AG04449 (cell line): ENCODE results near the gene SMARCA2.

Source experiments
- CTCF ChIA-PET: fragments of 350-600 bp; formaldehyde crosslinking; extraction: SDS; loops from one replicate; lab custom pipeline; 2021; ENCODE audit warnings: antibody characterized with exemption; lab: Yijun Ruan, JAX
- POLR2A ChIA-PET: fragments of 400-600, 350-600 bp; formaldehyde crosslinking; extraction: SDS; loops from one replicate; lab custom pipeline; 2020; ENCODE audit warnings: antibody characterized with exemption, inconsistent platforms; lab: Yijun Ruan, JAX
- DNase-seq: peaks from one replicate; pipeline ENCODE4 v3.0.0-alpha.2; 2010; ENCODE audit warnings: low read depth, low spot score
- H3K4me3 ChIP-seq: 2 replicates; pipeline ENCODE4 v1.5.1; 2011; ENCODE audit warnings: low read depth, mild to moderate bottlenecking, control low read depth, low read length
- TF ChIP-seq, protein P1 (sequence below): IDR thresholded peaks from one replicate; pipeline ENCODE4 v1.5.1; 2011; ENCODE audit warnings: mild to moderate bottlenecking, moderate library complexity, low read length, control low read depth, inconsistent platforms; ENCODE audit not compliant: insufficient read depth; ENCODE audit errors: missing control alignments

The SMARCA2 gene

DNA sequence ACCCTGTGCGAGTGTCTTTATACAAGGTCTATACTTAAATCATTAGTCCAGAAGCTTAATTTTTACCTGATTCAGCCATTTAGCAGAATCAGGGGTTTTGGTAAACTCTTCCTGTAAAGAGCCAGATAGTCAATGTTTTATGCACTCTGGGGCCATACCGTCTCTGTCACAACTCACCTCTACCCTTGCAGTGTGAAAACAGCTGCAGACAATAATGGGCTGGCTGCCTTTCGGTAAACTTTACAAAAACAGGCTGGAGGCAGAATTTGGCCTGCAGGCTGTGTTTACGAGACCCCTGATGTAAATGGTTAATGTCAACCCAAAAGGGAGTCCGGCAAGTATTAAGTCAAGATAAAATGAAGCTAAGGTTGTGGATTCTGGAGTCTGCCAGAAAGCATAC is 32.8 kb downstream of the SMARCA2 start:
- CTCF ChIA-PET, result interaction anchor here (1.1 kb wide), 2 partner anchors 14 to 39 kb away, joined by 3 to 5 read pairs; no protein-coding TSS in a partner anchor
- TF ChIP-seq, protein P1, sequence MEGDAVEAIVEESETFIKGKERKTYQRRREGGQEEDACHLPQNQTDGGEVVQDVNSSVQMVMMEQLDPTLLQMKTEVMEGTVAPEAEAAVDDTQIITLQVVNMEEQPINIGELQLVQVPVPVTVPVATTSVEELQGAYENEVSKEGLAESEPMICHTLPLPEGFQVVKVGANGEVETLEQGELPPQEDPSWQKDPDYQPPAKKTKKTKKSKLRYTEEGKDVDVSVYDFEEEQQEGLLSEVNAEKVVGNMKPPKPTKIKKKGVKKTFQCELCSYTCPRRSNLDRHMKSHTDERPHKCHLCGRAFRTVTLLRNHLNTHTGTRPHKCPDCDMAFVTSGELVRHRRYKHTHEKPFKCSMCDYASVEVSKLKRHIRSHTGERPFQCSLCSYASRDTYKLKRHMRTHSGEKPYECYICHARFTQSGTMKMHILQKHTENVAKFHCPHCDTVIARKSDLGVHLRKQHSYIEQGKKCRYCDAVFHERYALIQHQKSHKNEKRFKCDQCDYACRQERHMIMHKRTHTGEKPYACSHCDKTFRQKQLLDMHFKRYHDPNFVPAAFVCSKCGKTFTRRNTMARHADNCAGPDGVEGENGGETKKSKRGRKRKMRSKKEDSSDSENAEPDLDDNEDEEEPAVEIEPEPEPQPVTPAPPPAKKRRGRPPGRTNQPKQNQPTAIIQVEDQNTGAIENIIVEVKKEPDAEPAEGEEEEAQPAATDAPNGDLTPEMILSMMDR, result no peak
- POLR2A ChIA-PET, result no interaction called here
- no peak overlapping the region for H3K4me3 ChIP-seq
- no peak for DNase-seq

DNA sequence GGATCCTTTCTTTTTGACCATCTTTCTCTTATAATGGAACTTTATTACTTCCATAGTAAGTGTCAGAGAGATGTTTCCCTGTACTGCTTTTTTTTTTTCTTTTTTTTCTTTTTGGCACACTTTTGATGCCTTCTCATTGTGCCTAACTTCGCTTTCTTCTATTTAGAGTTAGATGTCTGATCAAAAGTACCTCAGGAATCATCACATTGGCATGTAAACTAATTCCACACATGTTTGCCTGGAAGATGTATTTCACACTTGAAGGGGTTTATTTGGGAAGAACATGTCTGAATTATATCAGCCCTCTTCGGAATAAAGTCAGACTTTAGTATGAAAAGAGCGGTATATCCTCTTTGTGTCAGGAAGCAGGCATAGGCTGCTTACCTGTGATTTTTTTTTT is 35.1 kb downstream of the SMARCA2 start:
- ChIA-PET POLR2A (no interaction called here), CTCF (no interaction called here)
- no peak for DNase-seq
- TF ChIP-seq, protein P1, result no peak
- H3K4me3 ChIP-seq, result no peak overlapping the region

DNA sequence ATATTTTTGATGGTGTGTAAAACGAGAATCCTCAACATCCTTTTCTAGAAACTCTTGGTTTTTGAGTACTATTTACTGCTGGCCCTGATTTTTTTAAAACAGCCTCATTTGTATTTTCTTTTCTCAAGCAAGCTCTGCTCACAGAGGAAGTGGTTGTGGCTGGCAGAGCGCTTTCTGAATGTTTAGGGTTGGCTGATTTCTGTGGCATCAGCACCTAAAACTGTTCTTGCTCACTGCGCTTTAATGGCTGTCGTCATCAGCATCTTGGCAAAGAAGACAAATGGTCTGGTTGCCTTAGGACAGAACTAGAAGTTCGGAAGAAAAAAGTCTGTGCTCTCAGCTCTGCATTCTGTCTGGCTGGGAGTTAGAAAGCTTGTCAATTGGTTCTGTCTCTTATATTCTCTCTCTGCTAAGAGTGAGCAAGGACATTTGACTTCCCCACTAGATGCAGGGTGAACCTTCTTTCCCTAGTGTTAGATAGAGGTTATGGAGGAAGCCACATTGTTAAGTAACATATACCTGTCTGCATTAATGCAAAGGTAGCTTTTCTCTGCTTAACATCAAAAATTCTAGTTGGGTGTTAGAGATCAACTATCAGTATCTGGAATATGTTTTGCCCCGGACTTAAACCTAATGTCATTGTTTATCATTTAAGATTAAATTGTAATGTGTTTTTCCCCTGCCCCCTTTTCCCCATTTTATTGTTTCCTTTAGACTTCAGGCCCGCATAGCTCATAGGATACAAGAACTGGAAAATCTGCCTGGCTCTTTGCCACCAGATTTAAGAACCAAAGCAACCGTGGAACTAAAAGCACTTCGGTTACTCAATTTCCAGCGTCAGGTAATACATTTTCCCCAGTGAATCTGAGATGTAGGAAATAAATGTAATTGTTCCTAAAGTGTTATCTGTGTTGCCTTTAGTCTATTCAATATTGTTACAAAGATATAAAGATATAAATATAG is 39.0 kb downstream of the SMARCA2 start:
- TF ChIP-seq, protein P1, result no peak
- DNase-seq, result no peak
- H3K4me3 ChIP-seq, result no peak overlapping the region
- ChIA-PET CTCF (interaction anchor here (0.8 to 1.7 kb wide), 6 partner anchors 9 to 33 kb away, joined by 3 to 6 read pairs (median 4); no protein-coding TSS in a partner anchor), POLR2A (no interaction called here)

DNA sequence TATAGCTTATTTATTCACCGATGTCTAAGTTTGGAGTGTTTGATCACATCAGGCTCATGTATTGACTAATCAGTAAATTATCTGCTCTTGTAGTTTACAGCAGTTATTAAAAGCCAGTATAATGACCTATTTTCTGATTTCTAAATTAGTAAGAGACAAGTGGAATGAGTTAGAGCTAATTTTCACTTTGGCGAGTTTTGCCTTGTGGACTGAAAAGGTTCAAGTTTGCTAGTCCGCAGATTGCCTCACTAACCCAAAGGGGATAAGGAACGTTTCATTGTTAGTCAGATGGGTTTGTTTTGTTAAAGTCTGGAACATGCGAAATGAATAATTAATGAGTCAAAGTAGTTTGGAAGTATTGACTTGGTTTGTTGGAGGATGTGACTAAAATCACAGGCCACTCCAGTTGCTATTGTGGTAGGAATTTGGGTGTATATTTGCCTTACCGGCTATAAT is 40.1 kb downstream of the SMARCA2 start:
- ChIA-PET CTCF (interaction anchor here (1.2 to 1.7 kb wide), 2 partner anchors 25 to 32 kb away, joined by 3 to 6 read pairs; no protein-coding TSS in a partner anchor), POLR2A (no interaction called here)
- no peak for DNase-seq
- TF ChIP-seq, protein P1, result no peak
- H3K4me3 ChIP-seq, result no peak overlapping the region

DNA sequence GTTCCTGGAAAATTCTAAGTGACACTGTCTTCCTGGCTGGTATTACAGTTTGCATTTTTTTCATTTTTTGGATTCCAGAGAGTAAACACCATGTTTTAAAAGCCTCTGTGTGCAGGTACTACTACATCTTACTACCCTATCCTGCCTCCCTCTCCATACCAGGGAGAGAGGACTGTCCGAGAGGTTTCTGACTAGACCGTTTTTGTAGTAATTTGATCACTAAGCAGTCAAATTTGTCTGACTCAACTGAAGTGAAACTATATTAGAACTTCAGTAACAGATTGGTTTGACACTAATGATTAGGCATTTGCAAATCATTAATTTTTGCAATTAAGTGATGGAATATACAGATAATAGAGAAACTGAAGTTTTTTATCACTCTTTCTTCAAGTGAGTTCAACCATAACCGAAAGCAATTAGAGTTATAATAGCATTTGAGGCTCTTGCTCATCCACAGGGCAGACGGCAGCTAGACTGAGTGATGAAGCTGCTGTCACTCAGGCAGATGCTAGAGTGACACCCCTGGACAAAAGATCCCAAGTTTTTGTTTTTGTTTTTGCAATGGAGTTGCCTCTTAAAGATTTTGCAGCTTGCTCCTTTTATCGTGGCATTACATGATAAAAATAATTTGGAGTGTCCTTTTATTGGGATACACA is 44.3 kb downstream of the SMARCA2 start:
- ChIA-PET POLR2A (no interaction called here), CTCF (no interaction called here)
- DNase-seq, result no peak
- no peak overlapping the region for H3K4me3 ChIP-seq
- TF ChIP-seq, protein P1, result no peak

DNA sequence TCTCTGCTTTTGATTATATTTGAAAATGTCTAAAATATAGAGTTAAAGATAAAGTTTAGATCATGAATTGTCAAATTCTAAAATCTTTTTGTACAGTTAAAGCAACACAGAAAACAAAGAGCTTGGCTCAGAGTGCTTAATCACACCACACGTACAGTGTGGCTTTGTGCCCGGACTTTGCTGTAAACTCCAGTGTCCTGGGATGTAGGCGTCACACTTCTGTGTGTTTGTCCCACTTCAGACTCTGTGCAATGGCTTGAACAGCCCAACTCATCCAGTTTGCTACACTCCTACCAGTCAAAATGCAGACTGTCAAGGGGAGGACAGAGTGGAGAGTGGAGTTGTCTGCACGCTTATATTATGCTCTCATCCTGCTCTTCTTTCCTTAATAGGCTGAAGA is 45.3 kb downstream of the SMARCA2 start:
- no peak overlapping the region for H3K4me3 ChIP-seq
- ChIA-PET POLR2A (no interaction called here), CTCF (no interaction called here)
- no peak for DNase-seq
- TF ChIP-seq, protein P1, result no peak
